GM21390 (cell line): ENCODE data around the gene DGKI.
"Not testable (repeated sequence)": the region's sequence is repeated elsewhere in the genome, so short reads cannot be mapped to it uniquely, and the experiment has no call there.

Source experiments
- ATAC-seq: cut with Tn5 transposase; IDR thresholded peaks from one replicate; pipeline ENCODE4 v1.9.1; 2021; ENCODE audit not compliant: unreplicated experiment

Gene DGKI

DNA sequence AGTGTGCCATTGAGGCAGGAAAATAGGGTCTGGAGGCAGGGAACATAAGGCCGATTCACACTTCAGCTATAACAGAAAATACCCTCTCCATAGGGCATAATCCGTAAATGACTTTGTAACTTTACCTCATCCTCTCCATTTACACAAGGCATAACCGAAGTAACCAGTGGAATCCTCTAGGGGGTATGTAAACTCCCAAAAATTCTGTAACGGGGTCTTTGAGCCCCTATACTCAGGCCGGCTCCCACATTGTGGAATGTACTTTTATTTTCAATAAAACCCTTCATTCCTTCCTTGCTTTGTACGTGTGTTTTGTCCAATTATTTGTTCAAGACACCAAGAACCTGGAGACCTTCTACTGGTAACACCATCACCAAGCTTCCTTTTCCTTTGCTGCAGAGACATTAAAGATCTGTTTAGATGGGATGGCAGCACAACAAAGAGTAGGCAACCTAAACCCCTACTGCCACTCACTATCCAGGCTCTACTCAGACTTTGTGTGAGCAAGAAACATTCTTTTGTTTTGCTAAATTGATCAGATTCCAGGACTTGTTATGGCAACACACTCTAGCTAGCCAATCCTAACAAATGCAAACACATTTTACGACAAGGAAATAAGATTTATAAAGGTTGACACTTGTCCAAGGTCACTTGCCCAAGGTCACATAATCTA lies 99.3 kb downstream of the DGKI start:
- ATAC-seq, result no peak

- no peak for ATAC-seq
Observed at GRCh38 chr7:137743021-137743420, 103.8 kb downstream of the DGKI start.

DNA sequence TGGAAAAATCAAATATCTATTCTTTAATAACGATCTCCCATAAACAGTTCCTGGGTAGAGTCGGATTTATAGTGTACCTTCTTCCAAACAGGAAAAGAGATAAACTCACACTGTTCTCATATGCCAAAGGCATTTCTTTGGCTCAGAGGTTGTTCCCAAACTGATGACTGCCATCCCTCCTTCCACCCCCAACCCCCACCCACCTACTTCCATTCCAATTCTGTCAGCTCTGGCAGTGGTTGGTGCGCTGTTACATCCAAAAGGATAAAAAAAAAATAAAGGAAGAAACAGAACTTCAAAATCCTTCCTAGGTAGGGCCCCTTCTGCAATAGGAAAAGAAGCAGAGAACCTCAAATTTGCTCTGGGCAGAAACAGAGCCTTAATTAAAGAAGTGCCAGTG lies 104.7 kb downstream of the DGKI start:
- no peak for ATAC-seq

- no peak for ATAC-seq
Observed at GRCh38 chr7:137741443-137741842, 105.3 kb downstream of the DGKI start.

DNA sequence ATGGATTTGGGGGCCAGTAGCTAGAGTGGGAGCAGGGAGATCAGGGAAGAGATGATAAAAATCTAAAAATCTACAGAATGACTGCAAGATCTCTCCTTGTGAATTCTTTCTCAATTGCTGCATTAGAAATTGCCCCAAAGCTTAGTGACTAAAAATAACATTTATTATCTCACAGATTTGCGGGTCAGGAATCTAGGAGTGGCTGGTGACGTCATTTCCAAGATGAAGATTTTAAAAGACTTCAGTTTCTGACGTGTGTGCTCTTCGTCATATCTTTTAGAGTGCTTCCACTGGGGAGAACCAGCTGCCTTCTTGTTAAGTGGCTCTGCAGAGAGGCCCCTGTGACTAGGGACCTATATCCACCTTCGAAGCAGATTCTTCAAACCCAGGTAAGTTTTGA lies 112.6 kb downstream of the DGKI start:
- ATAC-seq, result no peak

DNA sequence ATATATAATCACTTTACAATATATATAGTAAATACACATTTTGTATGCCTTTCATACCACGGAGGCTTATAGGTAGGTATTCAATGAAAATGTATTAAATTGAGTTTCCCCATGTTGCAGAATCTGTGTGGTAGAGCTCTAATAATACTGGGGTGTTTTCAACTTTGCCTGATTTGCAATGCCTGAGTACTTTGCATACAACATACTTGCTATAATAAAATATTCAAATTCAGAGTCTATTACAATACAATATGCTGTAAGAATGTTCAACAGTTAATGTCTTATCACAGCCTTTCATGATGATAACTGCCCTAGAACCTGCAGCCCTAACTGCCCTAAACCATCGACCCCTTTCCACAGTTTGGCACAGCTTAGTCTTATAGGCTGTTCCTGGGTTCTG lies 114.6 kb downstream of the DGKI start:
- no peak for ATAC-seq

GRCh38 chr7:137731436-137731835 lies 115.3 kb downstream of the DGKI start:
- no peak for ATAC-seq

DNA sequence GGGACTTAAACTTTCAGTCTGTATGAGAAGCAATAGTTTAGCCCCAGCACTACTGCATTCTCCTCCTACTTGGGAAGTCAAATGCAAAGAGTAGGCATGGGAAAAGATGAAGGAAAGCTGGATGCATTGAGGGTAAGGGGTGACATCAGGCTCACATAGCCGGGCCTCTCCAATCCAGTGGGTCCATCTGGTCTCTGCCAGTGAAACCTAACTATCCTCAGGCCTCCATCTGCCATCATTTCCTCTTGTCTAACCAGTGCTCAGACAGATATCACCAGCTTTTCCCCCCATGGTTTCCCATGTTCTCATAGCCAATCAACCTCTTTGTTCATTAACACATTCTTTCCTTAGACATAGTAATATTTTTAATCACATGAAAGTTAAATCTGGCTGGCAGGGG lies 118.3 kb downstream of the DGKI start:
- ATAC-seq, result no peak

- ATAC-seq, result no peak
Observed at GRCh38 chr7:137727413-137727812, 119.4 kb downstream of the DGKI start.

- no peak for ATAC-seq
Observed at GRCh38 chr7:137718355-137718754, 128.4 kb downstream of the DGKI start.

- ATAC-seq, result no peak
Observed at GRCh38 chr7:137717811-137718271, 128.9 kb downstream of the DGKI start.

DNA sequence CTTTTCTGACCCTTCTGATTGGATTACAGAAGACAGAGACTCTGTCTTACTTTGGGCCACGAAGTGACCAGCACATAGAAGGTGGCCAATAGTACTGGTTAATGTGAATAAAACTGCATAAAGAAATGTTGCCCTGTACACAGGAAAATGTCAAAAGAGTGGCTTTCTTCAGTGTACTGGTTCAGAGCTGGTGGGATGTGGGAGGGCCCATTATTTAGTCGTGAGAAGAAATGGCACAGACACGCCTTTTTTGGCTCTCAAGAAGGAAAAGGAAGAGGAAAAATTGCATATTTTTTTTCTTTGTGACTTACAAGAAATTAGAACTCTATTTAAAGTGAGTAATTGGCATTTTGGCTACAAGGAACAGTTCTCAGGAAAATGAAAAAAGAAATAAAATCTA lies 129.7 kb downstream of the DGKI start:
- ATAC-seq, result no peak

GRCh38 chr7:137716061-137716460 lies 130.7 kb downstream of the DGKI start:
- no peak for ATAC-seq

GRCh38 chr7:137715533-137715932 lies 131.2 kb downstream of the DGKI start:
- no peak for ATAC-seq

DNA sequence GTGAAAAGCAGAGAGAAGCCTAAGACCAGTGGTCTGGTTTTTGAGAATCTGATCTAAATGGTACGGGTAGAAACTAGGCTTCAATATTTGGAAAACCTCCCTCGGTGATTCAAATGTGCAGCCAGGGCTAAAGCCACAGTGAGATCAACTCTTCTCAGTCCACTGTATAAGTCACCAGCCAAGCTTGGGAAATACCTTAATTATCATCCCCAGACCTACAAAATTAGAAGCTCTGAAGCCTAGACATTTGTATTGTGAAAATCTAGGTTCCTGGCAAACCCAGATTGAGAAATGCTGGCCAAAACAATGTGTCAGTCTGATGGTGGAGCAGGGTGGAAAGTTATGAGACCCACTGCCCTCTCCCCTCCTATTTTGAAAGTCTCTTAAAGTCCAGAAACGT lies 131.7 kb downstream of the DGKI start:
- no peak for ATAC-seq

- ATAC-seq, result not testable (repeated sequence)
Observed at GRCh38 chr7:137706330-137706729, 140.4 kb downstream of the DGKI start.

GRCh38 chr7:137704723-137705122 lies 142.1 kb downstream of the DGKI start:
- ATAC-seq, result no peak

DNA sequence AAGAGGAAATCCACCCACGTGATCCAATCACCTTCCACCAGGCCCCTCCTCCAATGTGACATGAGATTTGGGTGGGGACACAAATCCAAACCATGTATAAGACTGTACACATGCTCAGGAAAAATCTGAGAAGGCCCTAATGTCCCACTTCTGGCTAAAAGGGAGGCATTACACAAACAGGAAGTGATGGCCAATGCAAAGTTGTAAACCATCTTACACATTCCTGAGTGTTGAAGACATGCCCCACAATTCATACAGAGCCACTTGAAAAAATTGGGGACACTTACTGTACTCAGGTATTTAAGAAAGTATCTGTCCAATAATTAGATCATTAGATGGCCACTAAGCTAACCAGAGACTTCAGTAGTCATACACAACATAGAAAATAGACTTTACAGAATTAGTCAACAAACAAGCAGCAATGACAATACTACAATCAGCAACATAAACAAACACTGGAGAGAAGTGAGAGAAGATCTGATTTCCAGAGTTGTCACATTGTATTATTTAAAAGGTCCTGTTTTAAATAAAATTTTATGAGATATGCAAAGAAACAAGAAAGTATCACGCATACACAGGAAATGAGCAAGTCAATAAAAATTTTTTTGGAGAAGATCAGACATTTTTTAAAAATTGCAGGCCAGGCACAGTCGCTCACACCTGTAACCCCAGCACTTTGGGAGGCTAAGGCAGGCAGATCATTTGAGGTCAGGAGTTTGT lies 143.3 kb downstream of the DGKI start:
- ATAC-seq, result no peak

DNA sequence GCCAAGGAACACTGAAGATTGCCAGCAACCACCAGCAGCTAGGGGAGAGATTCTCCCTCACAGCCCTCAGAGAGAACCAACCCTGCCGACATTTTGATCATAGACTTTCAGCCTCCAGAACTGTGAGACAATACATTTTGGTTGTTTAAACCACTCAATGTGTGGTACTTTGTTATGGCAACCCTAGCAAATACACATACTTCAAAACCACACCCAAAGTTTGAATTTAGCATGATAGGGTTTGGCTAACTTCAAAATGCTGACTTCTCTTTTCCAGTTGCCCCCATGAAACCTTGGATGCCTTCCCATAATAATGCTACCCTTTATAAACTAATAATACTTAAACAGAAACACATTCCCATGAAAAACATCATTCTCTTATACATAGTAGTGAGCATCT lies 149.8 kb downstream of the DGKI start:
- ATAC-seq, result no peak

- ATAC-seq, result no peak
Observed at GRCh38 chr7:137696376-137696775, 150.4 kb downstream of the DGKI start.

DNA sequence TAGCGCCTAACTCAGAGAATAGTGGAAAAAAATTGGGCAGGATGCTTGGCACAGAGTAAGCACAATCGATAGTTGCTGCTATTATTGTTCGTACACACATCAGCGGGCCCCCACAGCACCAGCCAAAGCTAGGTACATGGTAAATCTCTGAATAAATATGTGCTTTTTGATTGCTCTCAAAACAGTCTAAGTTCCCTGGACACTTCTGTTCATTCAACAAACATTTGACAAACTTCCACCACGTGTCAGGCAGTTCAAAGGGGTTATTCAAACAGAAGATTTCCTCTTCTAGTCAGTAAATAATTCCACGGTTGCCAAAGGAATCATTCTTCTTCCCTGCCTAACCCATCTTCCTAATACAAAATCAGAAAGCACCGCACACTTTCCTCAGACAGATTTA lies 150.8 kb downstream of the DGKI start:
- ATAC-seq, result no peak

DNA sequence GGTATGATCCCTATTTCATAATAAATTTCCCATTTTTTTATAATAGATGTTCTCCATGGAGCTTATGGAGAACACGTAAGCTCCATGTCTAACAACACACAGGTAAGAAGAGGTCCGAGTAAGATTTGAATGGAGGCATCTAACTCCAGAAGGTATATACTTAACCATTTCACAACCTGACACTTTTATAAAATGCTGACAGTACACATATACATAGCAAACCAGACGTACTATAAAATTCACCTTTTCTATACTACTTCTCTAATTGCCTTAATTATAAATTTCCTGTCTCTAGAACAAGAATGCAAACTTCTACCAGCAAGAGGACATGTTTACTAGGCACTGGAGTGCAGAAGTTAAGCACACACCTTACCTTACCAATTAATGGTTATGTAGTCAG lies 151.3 kb downstream of the DGKI start:
- no peak for ATAC-seq

DNA sequence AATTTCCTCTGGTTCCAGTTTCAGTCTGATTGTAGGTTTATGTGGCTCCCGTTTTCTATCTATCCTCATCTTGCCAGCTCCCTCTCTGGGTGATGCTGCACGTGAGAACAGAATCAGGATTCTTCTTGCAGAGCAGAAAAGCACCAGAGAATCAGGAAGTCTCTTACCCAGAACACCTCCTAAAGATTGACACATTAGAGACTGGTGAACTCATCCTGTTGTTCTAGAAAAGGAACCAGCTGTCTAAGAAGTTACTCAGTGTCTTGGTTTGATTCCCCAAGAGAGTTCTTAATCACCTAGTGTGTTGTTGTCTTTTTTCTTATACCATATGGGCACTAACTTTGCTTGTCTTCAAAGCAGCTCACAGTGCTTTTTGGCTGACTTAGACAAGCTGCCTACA lies 152.4 kb downstream of the DGKI start:
- ATAC-seq, result no peak
